IPS-NIHi11 (cell line): Measurements from ENCODE around the gene CDHR2.
"Not testable (repeated sequence)": the region's sequence is repeated elsewhere in the genome, so short reads cannot be mapped to it uniquely, and the experiment has no call there.

ENCODE experiments used
- DNase-seq: peaks from one replicate; pipeline ENCODE4 v3.0.0; 2012; ENCODE audit warnings: mixed read lengths, low spot score

CDHR2 gene

GRCh38 chr5:176570044-176570443 lies 20.9 kb downstream of the CDHR2 start:
- DNase-seq: no peak

- DNase-seq: peak; percentile 85
Measured at GRCh38 chr5:176573564-176574296, 24.6 kb downstream of the CDHR2 start.

GRCh38 chr5:176574297-176574591 lies 25.1 kb downstream of the CDHR2 start:
- no peak for DNase-seq

- DNase-seq: no peak
Measured at GRCh38 chr5:176575066-176575465, 25.9 kb downstream of the CDHR2 start.

- DNase-seq: no peak
Measured at GRCh38 chr5:176575488-176576422, 26.6 kb downstream of the CDHR2 start.

- no peak for DNase-seq
Measured at GRCh38 chr5:176577312-176578176, 28.4 kb downstream of the CDHR2 start.

- DNase-seq: peak; percentile 92
Measured at GRCh38 chr5:176578391-176578808, 29.3 kb downstream of the CDHR2 start.

- no peak for DNase-seq
Measured at GRCh38 chr5:176579323-176579722, 30.2 kb downstream of the CDHR2 start.

- no peak for DNase-seq
Measured at GRCh38 chr5:176581361-176581760, 32.2 kb downstream of the CDHR2 start.

- DNase-seq: no peak
Measured at GRCh38 chr5:176583076-176583475, 33.9 kb downstream of the CDHR2 start.

GRCh38 chr5:176587398-176587797 lies 38.3 kb downstream of the CDHR2 start:
- no peak for DNase-seq

- DNase-seq: no peak
Measured at GRCh38 chr5:176588297-176588696, 39.2 kb downstream of the CDHR2 start.

- no peak for DNase-seq
Measured at GRCh38 chr5:176589039-176589769, 40.1 kb downstream of the CDHR2 start.

- no peak for DNase-seq
Measured at GRCh38 chr5:176590035-176590717, 41.0 kb downstream of the CDHR2 start.

GRCh38 chr5:176591667-176592066 lies 42.5 kb downstream of the CDHR2 start:
- not testable (repeated sequence) for DNase-seq

- DNase-seq: no peak
Measured at GRCh38 chr5:176592573-176592972, 43.4 kb downstream of the CDHR2 start.

GRCh38 chr5:176593273-176593869 lies 44.2 kb downstream of the CDHR2 start:
- DNase-seq: no peak

GRCh38 chr5:176594554-176594953 lies 45.4 kb downstream of the CDHR2 start:
- DNase-seq: no peak

- no peak for DNase-seq
Measured at GRCh38 chr5:176595386-176595943, 46.3 kb downstream of the CDHR2 start.

- DNase-seq: no peak
Measured at GRCh38 chr5:176596069-176596644, 47.0 kb downstream of the CDHR2 start.
